ENCODE data around the gene LRG1. TPM values are rescaled to one million over a fixed set of nuclear protein-coding genes. Genes with fewer than 3 reads are reported as not detected.

The LRG1 gene
- total RNA-seq, 1 donor from 2014 or later = 1.0 TPM

DNA sequence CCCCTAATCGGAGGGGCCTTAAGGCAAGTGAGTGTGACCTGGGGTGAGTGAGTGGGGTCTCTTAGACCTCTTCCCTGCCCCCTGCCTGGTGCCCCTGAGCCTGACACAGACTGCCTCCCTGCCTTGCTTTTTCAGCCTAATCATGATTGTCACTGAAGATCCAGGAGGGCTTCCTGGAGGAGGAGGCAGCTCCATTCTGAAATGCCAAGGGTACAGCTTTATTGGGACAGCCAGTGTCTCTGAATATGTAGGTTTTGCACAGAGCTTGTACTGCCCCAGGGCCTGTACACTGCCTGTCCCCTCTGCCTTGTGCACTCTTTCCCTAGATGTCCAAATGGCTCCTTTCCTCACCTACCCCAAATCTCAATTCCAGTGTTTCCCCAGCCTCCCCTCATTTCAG, 45.7 kb upstream of the LRG1 start:
- Mint-ChIP-seq H3K9me3 (ENCODE audit: unreplicated experiment) (peaks cover 13% of the 10 kb centered on the region), H3K4me1 (ENCODE audit: low read depth, unreplicated experiment) (peaks cover 18% of the 10 kb centered on the region), H3K27ac (ENCODE audit: unreplicated experiment) (peak overlapping the region; percentile 87), H3K27me3 (ENCODE audit: unreplicated experiment) (peaks cover 14% of the 10 kb centered on the region), H3K36me3 (ENCODE audit: unreplicated experiment) (no peaks in the 10 kb centered on the region), H3K4me3 (ENCODE audit: unreplicated experiment) (peak overlapping the region; percentile 63)
- TF ChIP-seq, protein P1, sequence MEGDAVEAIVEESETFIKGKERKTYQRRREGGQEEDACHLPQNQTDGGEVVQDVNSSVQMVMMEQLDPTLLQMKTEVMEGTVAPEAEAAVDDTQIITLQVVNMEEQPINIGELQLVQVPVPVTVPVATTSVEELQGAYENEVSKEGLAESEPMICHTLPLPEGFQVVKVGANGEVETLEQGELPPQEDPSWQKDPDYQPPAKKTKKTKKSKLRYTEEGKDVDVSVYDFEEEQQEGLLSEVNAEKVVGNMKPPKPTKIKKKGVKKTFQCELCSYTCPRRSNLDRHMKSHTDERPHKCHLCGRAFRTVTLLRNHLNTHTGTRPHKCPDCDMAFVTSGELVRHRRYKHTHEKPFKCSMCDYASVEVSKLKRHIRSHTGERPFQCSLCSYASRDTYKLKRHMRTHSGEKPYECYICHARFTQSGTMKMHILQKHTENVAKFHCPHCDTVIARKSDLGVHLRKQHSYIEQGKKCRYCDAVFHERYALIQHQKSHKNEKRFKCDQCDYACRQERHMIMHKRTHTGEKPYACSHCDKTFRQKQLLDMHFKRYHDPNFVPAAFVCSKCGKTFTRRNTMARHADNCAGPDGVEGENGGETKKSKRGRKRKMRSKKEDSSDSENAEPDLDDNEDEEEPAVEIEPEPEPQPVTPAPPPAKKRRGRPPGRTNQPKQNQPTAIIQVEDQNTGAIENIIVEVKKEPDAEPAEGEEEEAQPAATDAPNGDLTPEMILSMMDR (IDR thresholded peaks at IDR 0.05; ENCODE audit: partially characterized antibody, unreplicated experiment) = no peak
- DNase-seq = no peak

DNA sequence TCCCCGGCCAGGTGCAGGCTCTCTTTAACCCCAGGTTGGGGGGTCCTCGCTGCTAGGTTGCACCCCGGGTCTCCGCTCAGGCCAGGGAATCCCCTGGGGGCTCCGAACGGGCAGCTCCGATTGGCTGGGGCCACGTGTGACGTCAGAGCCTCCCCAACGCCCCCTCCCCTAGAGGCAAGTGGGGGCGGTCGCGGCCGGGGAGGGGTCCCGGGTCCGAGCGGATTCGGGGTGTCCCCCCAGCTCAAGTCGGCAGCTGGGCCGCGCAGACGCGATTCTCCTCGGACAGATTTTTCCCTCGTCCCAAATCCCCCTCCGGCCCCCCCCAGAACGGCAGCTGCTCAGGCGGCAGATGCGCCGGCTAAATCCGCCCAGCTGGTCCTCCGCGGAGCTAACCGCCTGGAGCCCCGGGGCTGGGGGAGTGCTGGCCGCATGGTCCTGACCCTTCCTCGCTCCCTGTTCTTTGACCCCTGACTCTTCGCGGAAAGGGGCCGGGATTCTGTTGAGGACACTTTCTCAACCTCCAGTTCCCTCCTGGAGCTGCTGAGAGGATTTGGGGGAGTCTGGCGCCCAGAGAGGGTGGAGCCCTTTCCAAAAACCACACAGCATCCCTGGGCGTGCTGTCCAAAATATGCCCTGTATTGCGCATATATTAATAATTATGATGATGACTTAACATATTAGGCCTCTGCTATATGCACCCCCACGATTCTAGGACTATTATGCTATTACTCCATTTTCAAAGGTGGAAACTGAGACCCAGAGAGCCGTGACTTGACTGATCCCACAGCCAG, 45.0 kb upstream of the LRG1 start:
- Mint-ChIP-seq H3K4me3 (ENCODE audit: unreplicated experiment) (peak overlapping the region; percentile 68), H3K36me3 (ENCODE audit: unreplicated experiment) (no peaks in the 10 kb centered on the region), H3K4me1 (ENCODE audit: low read depth, unreplicated experiment) (peaks cover 18% of the 10 kb centered on the region), H3K27me3 (ENCODE audit: unreplicated experiment) (peaks cover 15% of the 10 kb centered on the region), H3K27ac (ENCODE audit: unreplicated experiment) (peak overlapping the region; percentile 87), H3K9me3 (ENCODE audit: unreplicated experiment) (peaks cover 13% of the 10 kb centered on the region)
- TF ChIP-seq, protein P1 (IDR thresholded peaks at IDR 0.05; ENCODE audit: partially characterized antibody, unreplicated experiment) = no peak
- peak; percentile 90 for DNase-seq

DNA sequence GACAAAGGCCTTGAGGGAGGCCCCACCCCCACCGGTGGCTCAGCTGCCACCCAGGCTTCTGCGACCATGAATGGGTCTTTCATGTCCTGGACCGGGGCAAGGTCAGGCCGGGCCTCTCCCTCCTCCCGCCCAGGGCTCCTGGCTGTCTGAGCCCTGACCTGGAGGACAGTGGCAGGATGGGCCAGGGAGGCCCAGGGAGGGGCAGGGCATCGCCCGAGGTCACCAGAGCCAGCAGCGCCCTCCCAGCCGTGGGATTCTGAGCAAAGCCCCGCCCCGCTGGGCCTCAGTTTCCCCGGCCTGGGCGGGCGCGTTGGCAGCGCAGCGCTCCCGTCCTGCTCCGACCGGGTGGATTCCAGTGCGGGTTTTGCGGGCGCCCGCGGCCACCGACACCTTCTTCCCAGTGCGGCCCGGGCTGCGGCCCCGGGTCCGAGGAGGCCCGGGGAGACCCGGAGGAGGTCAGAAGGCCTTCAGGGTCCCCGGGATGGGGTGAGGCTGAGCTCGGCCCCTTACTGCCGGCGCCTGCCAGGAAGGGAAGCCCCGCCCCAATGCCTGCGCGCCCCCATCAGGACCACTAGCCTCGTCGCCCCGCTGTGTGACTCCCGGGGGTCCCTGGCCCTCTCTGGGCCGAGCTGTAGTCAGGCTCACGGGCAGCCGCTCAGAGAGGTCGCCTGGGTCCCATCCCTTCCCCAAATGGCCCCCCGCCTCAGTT, 44.3 kb upstream of the LRG1 start:
- Mint-ChIP-seq H3K4me1 (ENCODE audit: low read depth, unreplicated experiment) (peaks cover 22% of the 10 kb centered on the region), H3K36me3 (ENCODE audit: unreplicated experiment) (no peaks in the 10 kb centered on the region), H3K27ac (ENCODE audit: unreplicated experiment) (peak overlapping the region; percentile 87), H3K9me3 (ENCODE audit: unreplicated experiment) (peaks cover 15% of the 10 kb centered on the region), H3K4me3 (ENCODE audit: unreplicated experiment) (no peak overlapping the region), H3K27me3 (ENCODE audit: unreplicated experiment) (peaks cover 17% of the 10 kb centered on the region)
- peak; percentile 84 for DNase-seq
- TF ChIP-seq, protein P1 (IDR thresholded peaks at IDR 0.05; ENCODE audit: partially characterized antibody, unreplicated experiment) = no peak

DNA sequence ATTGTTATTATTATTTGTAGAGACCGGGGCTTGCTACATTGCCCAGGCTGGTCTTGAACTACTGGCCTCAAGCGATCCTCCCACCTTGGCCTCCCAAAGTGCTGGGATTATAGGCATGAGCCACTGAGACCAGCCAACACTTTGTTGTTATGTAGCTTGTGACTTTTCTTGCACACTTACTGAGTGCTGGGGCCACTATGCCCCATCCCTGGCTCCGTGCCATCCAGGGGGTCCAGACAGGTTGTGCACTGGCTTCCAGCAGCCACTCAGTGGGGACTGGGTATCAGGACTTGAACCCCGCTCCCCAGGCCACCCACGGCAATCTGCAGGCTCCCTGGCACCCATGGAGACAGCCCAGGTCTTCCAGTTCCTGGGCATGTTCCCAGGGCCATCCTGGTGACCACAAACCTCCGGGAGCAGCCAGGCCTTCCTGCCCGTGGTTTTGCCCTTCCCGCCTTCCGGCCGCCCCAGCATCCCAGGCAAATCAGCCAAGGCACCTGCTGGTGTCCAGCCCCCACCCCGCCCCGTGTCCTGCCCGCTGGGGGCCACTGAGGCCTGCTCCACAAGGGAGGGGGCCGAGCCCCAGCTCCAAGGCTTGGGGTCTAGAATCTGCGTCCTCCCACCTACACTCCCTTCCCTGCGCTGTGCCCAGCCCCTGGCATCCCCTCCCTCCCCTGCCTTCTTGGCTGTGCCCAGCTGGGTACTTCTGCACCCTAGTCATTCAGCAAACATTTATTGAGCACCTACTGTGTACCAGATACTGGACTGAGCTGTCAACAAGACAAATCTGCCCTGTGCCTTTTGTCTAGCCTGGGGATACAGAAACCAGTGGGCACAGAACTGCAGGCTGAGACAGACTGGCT, 43.4 kb upstream of the LRG1 start:
- Mint-ChIP-seq H3K4me3 (ENCODE audit: unreplicated experiment) (no peak overlapping the region), H3K9me3 (ENCODE audit: unreplicated experiment) (peaks cover 16% of the 10 kb centered on the region), H3K4me1 (ENCODE audit: low read depth, unreplicated experiment) (peaks cover 19% of the 10 kb centered on the region), H3K27me3 (ENCODE audit: unreplicated experiment) (peaks cover 20% of the 10 kb centered on the region), H3K36me3 (ENCODE audit: unreplicated experiment) (no peaks in the 10 kb centered on the region), H3K27ac (ENCODE audit: unreplicated experiment) (peak overlapping the region; percentile 89)
- no peak for DNase-seq
- TF ChIP-seq, protein P1 (IDR thresholded peaks at IDR 0.05; ENCODE audit: partially characterized antibody, unreplicated experiment) = no peak
